ENCODE measurements around the gene SSH3. TPM values are rescaled to one million over a fixed set of nuclear protein-coding genes. Genes with fewer than 3 reads are reported as not detected.
"Not testable (repeated sequence)": the region's sequence is repeated elsewhere in the genome, so short reads cannot be mapped to it uniquely, and the experiment has no call there.

Gene SSH3
- 3.2 and 10.0 TPM in 2 replicates for total RNA-seq (2014; rRNA removed; shearing (Covaris generic))

- no peak for DNase-seq (ENCODE audit: low spot score)
Measured at GRCh38 chr11:67303132-67303834, at the start of gene SSH3. Gene SSH3, plus strand, starts transcription at chr11:67303530. Its CDS starts 96 bp downstream, at chr11:67303626.

GRCh38 chr11:67253872-67254624 is 49.3 kb upstream of the SSH3 start:
- DNase-seq (ENCODE audit: low spot score) = no peak

GRCh38 chr11:67254798-67255197 is 48.5 kb upstream of the SSH3 start:
- no peak for DNase-seq (ENCODE audit: low spot score)

GRCh38 chr11:67255353-67255752 is 48.0 kb upstream of the SSH3 start:
- no peak for DNase-seq (ENCODE audit: low spot score)

- no peak for DNase-seq (ENCODE audit: low spot score)
Measured at GRCh38 chr11:67255864-67256263, 47.5 kb upstream of the SSH3 start.

GRCh38 chr11:67256477-67257135 is 46.7 kb upstream of the SSH3 start:
- DNase-seq (ENCODE audit: low spot score) = no peak

- DNase-seq (ENCODE audit: low spot score) = no peak
Measured at GRCh38 chr11:67260406-67260805, 42.9 kb upstream of the SSH3 start.

- DNase-seq (ENCODE audit: low spot score) = not testable (repeated sequence)
Measured at GRCh38 chr11:67260885-67261639, 42.3 kb upstream of the SSH3 start.

- DNase-seq (ENCODE audit: low spot score) = no peak
Measured at GRCh38 chr11:67261640-67261945, 41.7 kb upstream of the SSH3 start.

- no peak for DNase-seq (ENCODE audit: low spot score)
Measured at GRCh38 chr11:67261946-67262681, 41.2 kb upstream of the SSH3 start.

GRCh38 chr11:67262731-67263675 is 40.3 kb upstream of the SSH3 start:
- peak; percentile 84 for DNase-seq (ENCODE audit: low spot score)

GRCh38 chr11:67264260-67264659 is 39.1 kb upstream of the SSH3 start:
- no peak for DNase-seq (ENCODE audit: low spot score)

- no peak for DNase-seq (ENCODE audit: low spot score)
Measured at GRCh38 chr11:67264877-67265632, 38.3 kb upstream of the SSH3 start.

GRCh38 chr11:67265633-67266448 is 37.5 kb upstream of the SSH3 start:
- no peak for DNase-seq (ENCODE audit: low spot score)

GRCh38 chr11:67266449-67267187 is 36.7 kb upstream of the SSH3 start, which contains the start of gene GRK2:
Gene GRK2, plus strand, starts transcription at chr11:67266473. Its CDS starts 227 bp downstream, at chr11:67266700.
- DNase-seq (ENCODE audit: low spot score) = peak; percentile 33

- DNase-seq (ENCODE audit: low spot score) = no peak
Measured at GRCh38 chr11:67267188-67268080, 35.9 kb upstream of the SSH3 start.

All from A172 (cell line).